HEK293 (cell line): ENCODE results near the gene GATAD1.

Experiments used
- HOXA7 ChIP-seq: sonication (generic); formaldehyde crosslinking; IDR thresholded peaks from 2 replicates; pipeline ENCODE4 v1.8.1; 2022; ENCODE audit warnings: missing genetic modification reagents, borderline replicate concordance
- MYNN ChIP-seq: fragments of 450-650 bp; formaldehyde crosslinking; IDR thresholded peaks from 2 replicates; pipeline ENCODE4 v1.5.1; 2016; ENCODE audit warnings: missing biosample characterization, missing genetic modification characterization, borderline replicate concordance
- TRIM28 ChIP-seq: IDR thresholded peaks from 2 replicates; pipeline ENCODE4 v1.6.1; 2011; ENCODE audit warnings: low read length, control low read depth, borderline replicate concordance
- YY2 ChIP-seq: fragments of 450-650 bp; formaldehyde crosslinking; IDR thresholded peaks from 2 replicates; pipeline ENCODE4 v1.5.1; 2016; ENCODE audit warnings: missing biosample characterization, missing genetic modification characterization
- ZBTB21 ChIP-seq: fragments of 450-650 bp; formaldehyde crosslinking; IDR thresholded peaks from 2 replicates; pipeline ENCODE4 v1.5.1; 2017; ENCODE audit warnings: missing biosample characterization, missing genetic modification characterization
- ZBTB7A ChIP-seq: fragments of 450-650 bp; formaldehyde crosslinking; IDR thresholded peaks from 2 replicates; pipeline ENCODE4 v1.5.1; 2016; ENCODE audit warnings: low read depth, missing biosample characterization, missing genetic modification characterization
- ZNF138 ChIP-seq: fragments of 450-650 bp; formaldehyde crosslinking; IDR thresholded peaks from 2 replicates; pipeline ENCODE4 v1.5.1; 2016; ENCODE audit warnings: missing biosample characterization, missing genetic modification characterization, borderline replicate concordance
- ZNF423 ChIP-seq: fragments of 450-650 bp; formaldehyde crosslinking; IDR thresholded peaks from 2 replicates; pipeline ENCODE4 v1.5.1; 2016; ENCODE audit warnings: missing biosample characterization, missing genetic modification characterization
- ZNF48 ChIP-seq: fragments of 450-650 bp; formaldehyde crosslinking; IDR thresholded peaks from 2 replicates; pipeline ENCODE4 v1.5.1; 2016; ENCODE audit warnings: missing biosample characterization, missing genetic modification characterization
- TF ChIP-seq, protein P1 (sequence below): fragments of 450-650 bp; formaldehyde crosslinking; IDR thresholded peaks from 2 replicates; pipeline ENCODE4 v1.5.1; 2016; ENCODE audit warnings: missing biosample characterization, missing genetic modification characterization
- TF ChIP-seq, protein P2 (sequence below): fragments of 450-650 bp; formaldehyde crosslinking; IDR thresholded peaks from 2 replicates; pipeline ENCODE4 v1.5.1; 2016; ENCODE audit warnings: missing biosample characterization, missing genetic modification characterization
- TF ChIP-seq, protein P3 (sequence below): sonication (generic); formaldehyde crosslinking; IDR thresholded peaks from 2 replicates; pipeline ENCODE4 v1.8.1; 2022; ENCODE audit warnings: mild to moderate bottlenecking, moderate library complexity, missing genetic modification reagents
- TF ChIP-seq, protein P4 (sequence below): fragments of 450-650 bp; formaldehyde crosslinking; IDR thresholded peaks from 2 replicates; pipeline ENCODE4 v1.5.1; 2016; ENCODE audit warnings: missing biosample characterization, missing genetic modification characterization
- TF ChIP-seq, protein P5 (sequence below): fragments of 450-650 bp; formaldehyde crosslinking; IDR thresholded peaks from 2 replicates; pipeline ENCODE4 v1.5.1; 2016; ENCODE audit warnings: missing biosample characterization, missing genetic modification characterization

DNA sequence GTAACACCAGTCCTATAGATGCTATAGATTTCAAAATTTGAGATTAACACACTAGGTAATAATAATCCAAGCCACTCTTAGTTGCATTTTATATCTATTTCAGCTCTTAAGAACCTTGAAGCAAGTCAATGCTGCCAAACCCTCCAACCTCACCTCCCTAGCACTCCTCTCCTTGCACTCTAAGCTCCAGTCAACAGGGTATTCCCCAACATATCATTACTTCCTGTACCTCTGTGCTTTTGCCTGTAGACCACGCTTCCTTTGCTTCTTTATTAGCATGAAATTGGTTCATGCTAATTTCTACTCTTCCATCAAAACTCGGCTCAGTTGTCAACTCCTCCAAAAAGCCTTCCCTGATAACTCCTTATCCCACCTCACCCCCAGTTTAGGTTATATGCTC is 56.5 kb downstream of the GATAD1 start:
- TF ChIP-seq, protein P1, sequence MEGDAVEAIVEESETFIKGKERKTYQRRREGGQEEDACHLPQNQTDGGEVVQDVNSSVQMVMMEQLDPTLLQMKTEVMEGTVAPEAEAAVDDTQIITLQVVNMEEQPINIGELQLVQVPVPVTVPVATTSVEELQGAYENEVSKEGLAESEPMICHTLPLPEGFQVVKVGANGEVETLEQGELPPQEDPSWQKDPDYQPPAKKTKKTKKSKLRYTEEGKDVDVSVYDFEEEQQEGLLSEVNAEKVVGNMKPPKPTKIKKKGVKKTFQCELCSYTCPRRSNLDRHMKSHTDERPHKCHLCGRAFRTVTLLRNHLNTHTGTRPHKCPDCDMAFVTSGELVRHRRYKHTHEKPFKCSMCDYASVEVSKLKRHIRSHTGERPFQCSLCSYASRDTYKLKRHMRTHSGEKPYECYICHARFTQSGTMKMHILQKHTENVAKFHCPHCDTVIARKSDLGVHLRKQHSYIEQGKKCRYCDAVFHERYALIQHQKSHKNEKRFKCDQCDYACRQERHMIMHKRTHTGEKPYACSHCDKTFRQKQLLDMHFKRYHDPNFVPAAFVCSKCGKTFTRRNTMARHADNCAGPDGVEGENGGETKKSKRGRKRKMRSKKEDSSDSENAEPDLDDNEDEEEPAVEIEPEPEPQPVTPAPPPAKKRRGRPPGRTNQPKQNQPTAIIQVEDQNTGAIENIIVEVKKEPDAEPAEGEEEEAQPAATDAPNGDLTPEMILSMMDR, result no peak
- TF ChIP-seq, protein P2, sequence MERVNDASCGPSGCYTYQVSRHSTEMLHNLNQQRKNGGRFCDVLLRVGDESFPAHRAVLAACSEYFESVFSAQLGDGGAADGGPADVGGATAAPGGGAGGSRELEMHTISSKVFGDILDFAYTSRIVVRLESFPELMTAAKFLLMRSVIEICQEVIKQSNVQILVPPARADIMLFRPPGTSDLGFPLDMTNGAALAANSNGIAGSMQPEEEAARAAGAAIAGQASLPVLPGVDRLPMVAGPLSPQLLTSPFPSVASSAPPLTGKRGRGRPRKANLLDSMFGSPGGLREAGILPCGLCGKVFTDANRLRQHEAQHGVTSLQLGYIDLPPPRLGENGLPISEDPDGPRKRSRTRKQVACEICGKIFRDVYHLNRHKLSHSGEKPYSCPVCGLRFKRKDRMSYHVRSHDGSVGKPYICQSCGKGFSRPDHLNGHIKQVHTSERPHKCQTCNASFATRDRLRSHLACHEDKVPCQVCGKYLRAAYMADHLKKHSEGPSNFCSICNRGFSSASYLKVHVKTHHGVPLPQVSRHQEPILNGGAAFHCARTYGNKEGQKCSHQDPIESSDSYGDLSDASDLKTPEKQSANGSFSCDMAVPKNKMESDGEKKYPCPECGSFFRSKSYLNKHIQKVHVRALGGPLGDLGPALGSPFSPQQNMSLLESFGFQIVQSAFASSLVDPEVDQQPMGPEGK (tag by site-specific recombination), result no peak
- no peak for TF ChIP-seq HOXA7 (CRISPR knock-in tag)
- TF ChIP-seq, protein P3, sequence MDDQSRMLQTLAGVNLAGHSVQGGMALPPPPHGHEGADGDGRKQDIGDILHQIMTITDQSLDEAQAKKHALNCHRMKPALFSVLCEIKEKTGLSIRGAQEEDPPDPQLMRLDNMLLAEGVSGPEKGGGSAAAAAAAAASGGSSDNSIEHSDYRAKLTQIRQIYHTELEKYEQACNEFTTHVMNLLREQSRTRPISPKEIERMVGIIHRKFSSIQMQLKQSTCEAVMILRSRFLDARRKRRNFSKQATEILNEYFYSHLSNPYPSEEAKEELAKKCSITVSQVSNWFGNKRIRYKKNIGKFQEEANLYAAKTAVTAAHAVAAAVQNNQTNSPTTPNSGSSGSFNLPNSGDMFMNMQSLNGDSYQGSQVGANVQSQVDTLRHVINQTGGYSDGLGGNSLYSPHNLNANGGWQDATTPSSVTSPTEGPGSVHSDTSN (CRISPR knock-in tag), result no peak
- TF ChIP-seq TRIM28, result no peak
- TF ChIP-seq, protein P4, sequence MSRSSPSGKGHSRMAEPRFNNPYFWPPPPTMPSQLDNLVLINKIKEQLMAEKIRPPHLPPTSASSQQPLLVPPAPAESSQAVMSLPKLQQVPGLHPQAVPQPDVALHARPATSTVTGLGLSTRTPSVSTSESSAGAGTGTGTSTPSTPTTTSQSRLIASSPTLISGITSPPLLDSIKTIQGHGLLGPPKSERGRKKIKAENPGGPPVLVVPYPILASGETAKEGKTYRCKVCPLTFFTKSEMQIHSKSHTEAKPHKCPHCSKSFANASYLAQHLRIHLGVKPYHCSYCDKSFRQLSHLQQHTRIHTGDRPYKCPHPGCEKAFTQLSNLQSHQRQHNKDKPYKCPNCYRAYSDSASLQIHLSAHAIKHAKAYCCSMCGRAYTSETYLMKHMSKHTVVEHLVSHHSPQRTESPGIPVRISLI (tag by site-specific recombination), result no peak
- no peak for TF ChIP-seq YY2 (tag by site-specific recombination)
- TF ChIP-seq ZNF138 (tag by site-specific recombination), result no peak
- TF ChIP-seq ZBTB21 (tag by site-specific recombination), result no peak
- no peak for TF ChIP-seq ZNF423
- TF ChIP-seq, protein P5, sequence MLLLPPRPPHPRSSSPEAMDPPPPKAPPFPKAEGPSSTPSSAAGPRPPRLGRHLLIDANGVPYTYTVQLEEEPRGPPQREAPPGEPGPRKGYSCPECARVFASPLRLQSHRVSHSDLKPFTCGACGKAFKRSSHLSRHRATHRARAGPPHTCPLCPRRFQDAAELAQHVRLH (tag by site-specific recombination), result no peak
- TF ChIP-seq ZBTB7A (tag by site-specific recombination), result no peak
- no peak for TF ChIP-seq ZNF48
- no peak for TF ChIP-seq MYNN (tag by site-specific recombination)
